GM18507 (cell line): Measurements from ENCODE around the gene CARMIL1.

ENCODE experiments used
- DNase-seq: peaks from one replicate; pipeline ENCODE4 v3.0.0; 2011; ENCODE audit warnings: low read depth; ENCODE audit not compliant: insufficient read length; ENCODE audit errors: extremely low spot score
- FAIRE-seq: peaks from 2 replicates; lab custom pipeline; 2011; peaks lifted over from hg19 to GRCh38; lab: Jason Lieb, UNC

CARMIL1 gene

GRCh38 chr6:25649611-25650010 lies 370.4 kb downstream of the CARMIL1 start:
- no peak for FAIRE-seq

GRCh38 chr6:25652007-25652515 lies 372.9 kb downstream of the CARMIL1 start, which contains the start of gene SCGN:
TSS of gene SCGN (plus strand) at chr6:25652215. CDS start at chr6:25652404, 189 bp downstream.
- DNase-seq = no peak
- no peak for FAIRE-seq

More at GRCh38 chr6:25649611-25650010, 370.4 kb downstream of the CARMIL1 start:
- no peak for DNase-seq

- FAIRE-seq (no peak), DNase-seq (no peak)
Observed at GRCh38 chr6:25655723-25656122, 376.5 kb downstream of the CARMIL1 start.

- no peak for DNase-seq
- FAIRE-seq = no peak
Observed at GRCh38 chr6:25659633-25660368, 380.6 kb downstream of the CARMIL1 start.

GRCh38 chr6:25660512-25660911 lies 381.3 kb downstream of the CARMIL1 start:
- DNase-seq (no peak), FAIRE-seq (no peak)

- DNase-seq (no peak), FAIRE-seq (no peak)
Observed at GRCh38 chr6:25661129-25661779, 382.1 kb downstream of the CARMIL1 start.

GRCh38 chr6:25665455-25665854 lies 386.3 kb downstream of the CARMIL1 start:
- FAIRE-seq (no peak), DNase-seq (no peak)

GRCh38 chr6:25669413-25669812 lies 390.2 kb downstream of the CARMIL1 start:
- DNase-seq (no peak), FAIRE-seq (no peak)
